GM18505 (cell line): ENCODE data around the gene KIF17.
A peak's percentile ranks its signal among the peaks of the same experiment; 100 is the strongest.

Experiments used
- ATAC-seq: cut with Tn5 transposase; IDR thresholded peaks from one replicate; pipeline ENCODE4 v1.9.1; 2021; ENCODE audit not compliant: unreplicated experiment
- POLR2A ChIP-seq: IDR thresholded peaks from 4 replicates; pipeline ENCODE4 v1.6.1; 2011; ENCODE audit warnings: borderline replicate concordance; ENCODE audit not compliant: insufficient read depth, insufficient read length; ENCODE audit errors: extremely low read depth

Gene KIF17

DNA sequence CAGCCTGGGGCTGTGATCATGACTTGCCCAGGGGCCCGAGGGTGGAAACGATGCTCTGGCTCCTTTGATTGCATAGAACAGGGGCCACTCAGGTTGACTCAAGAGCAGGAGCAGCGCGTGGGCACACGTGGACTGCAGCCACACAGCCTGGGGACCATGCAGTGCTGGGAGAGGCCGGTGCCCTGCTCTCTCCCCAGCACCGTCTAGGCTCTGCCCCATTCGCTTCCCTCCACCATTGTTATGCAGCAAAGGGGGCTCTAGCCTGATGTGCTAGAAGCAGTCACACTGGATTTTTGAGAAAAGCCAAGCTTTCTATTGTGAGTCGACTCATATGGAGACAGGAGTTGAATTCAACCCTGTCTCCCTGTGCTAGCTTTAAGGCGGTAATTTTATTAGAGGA lies 75.8 kb downstream of the KIF17 start:
- no peak for ATAC-seq
- TF ChIP-seq POLR2A: no peak

DNA sequence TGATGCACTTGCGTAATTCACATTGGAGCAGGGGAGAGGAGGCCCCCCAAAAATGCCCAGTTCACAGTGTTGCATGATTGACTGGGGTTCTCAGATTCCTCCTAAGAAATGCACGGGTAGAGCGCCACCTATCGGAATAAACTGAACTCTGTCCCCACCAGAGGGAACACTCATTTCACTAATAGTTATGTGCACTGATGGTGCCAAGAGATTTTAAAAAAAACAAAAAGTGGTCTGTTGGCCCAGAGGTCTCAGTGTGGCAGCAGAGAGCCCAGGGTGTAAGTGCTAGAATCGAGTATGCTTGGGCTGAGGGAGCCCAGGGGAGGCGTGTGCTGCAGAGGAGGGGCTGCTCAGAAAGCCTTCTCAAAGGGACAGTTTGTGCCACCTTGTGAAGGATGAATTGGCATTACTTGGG lies 77.6 kb downstream of the KIF17 start:
- ATAC-seq: no peak
- no peak for TF ChIP-seq POLR2A

DNA sequence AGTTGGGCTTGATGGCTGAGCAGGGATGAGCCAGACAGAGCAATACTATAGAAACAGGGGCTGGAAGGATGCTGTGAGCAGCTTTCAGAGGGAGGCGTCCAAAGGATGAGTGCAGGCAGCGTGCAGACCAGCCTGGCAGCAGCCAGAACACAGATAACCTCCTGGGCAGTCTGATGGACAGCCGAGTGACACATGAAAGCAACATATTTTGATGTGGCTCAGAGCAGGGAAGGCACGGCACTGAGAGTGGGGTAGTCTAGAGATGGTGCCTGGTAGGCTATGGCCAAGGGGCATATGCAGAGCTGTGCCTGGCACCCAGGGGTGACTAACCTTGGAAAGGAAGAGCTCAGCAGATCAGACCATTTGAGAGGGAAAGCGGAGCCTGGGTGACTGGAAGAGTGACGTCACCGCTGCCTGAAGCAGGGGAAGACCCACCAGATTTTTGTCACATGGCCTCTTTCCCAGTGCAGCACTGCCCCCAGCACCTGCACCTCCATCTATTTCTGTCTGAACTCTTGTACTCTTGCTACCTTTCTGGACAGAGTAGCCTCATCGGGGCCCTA lies 80.9 kb downstream of the KIF17 start:
- TF ChIP-seq POLR2A: no peak
- ATAC-seq: no peak

DNA sequence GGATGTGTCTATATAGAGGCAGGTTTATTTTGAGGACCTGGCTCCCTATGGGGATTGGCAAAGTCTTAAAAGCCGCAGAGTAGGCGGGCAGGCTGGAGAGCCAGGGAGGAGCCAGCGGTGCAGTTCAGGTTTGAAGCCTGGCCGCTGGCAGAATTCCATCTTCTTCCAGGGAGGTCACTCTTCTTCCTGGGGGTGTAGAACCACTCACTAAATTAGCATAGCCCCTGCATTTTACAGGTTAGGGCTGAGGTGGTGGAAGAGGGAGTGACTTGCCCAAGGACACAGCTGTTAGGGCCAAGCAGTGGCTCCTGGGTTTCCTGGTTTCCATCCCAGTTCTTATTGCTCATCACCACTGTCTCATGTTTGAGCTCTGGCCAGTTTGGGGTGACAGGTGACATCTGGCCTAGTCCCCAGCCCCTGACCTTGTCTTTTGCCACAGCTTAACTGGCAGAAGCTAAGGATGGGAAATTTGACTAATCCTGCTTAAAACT lies 83.2 kb downstream of the KIF17 start:
- no peak for ATAC-seq
- no peak for TF ChIP-seq POLR2A

DNA sequence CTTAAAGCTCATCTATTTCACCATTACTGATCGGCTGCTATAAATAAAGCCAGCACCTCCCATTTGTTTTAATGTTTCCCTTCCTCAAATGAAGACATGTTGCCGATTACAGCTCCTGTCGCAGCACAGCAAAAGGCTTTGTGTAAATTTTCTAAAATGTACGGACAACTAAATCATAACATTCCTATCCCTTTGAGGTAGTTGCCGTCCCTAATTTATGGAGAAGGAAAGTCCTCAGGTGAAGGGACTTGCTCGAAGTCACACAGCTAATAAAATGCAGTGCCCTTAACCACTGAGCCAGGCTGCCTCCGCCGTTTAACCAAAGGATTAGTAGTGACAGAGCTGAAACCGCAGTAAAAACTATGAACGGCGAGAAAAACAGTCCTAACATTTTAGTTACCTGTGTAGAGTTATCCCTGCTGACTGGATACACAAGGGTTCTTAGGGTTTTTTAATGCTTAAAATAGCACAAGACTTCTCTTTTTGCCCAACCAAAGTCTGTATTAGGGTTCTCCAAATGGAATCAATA lies 83.7 kb downstream of the KIF17 start:
- TF ChIP-seq POLR2A: no peak
- ATAC-seq: no peak

DNA sequence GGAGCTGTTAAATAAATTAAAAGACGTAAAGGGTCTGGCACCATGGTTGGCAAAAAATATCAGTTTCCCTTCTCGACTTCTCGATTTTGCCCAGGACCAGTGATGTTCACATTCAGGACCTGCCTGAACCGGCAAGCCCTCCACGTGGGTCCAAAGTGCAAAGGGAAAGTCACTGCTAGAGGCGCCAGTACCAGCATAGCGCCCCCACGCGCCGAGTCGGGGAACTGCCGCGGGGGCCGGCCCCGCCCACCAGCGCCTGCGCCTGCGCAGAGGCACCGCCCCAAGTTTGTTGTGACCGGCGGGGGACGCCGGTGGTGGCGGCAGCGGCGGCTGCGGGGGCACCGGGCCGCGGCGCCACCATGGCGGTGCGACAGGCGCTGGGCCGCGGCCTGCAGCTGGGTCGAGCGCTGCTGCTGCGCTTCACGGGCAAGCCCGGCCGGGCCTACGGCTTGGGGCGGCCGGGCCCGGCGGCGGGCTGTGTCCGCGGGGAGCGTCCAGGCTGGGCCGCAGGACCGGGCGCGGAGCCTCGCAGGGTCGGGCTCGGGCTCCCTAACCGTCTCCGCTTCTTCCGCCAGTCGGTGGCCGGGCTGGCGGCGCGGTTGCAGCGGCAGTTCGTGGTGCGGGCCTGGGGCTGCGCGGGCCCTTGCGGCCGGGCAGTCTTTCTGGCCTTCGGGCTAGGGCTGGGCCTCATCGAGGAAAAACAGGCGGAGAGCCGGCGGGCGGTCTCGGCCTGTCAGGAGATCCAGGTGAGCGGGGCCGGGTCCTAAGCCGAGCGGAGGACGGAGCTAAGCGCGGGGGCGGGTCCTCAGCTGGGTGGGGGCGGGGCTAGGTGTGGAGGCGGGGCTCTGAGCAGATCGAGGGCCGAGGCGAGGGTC lies 84.4 kb downstream of the KIF17 start, which contains the start of gene PINK1:
Gene PINK1 (plus strand): TSS at position 269 of the 875 bp plus-strand sequence. CDS start 91 bp downstream, at position 360.
- peak; percentile 52 for TF ChIP-seq POLR2A
- ATAC-seq: peak; percentile 73

DNA sequence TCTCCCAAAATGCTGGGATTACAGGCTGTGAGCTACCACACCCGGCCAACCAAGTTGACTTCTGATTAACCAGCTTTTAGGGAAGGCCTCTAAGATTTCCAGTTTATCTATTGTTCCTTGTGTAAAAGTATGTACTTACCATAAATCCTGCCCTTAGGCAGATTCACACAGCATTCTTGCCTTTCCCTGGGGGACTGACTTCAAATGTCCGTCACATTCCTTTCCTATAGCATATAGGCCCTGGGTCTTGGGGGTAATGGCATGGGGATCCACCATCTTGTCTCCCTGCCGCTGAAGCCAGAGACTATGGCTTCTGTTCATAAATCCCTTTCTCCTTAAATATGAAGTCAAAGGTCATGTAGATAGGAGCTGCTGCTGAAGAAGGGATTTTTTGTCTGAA lies 85.4 kb downstream of the KIF17 start:
- TF ChIP-seq POLR2A: no peak
- ATAC-seq: no peak

DNA sequence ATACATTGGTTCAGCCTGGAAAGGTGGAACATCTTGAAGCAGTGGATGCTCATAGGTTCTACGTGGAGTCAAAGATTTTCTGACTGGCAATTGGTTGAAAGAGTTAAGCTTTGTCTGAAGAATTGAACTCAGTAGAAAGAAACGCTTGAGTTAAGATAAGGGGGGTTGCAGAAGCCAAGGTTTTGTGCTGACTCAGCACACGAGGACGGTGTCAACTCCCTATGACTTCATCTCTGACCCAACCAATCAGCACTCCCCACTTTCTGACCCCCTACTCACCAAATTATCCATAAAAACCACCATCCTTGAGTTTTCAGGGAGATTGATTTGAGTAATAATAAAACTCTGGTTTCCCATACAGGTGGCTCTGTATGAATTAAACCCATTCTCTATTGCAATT lies 87.1 kb downstream of the KIF17 start:
- no peak for ATAC-seq
- no peak for TF ChIP-seq POLR2A

DNA sequence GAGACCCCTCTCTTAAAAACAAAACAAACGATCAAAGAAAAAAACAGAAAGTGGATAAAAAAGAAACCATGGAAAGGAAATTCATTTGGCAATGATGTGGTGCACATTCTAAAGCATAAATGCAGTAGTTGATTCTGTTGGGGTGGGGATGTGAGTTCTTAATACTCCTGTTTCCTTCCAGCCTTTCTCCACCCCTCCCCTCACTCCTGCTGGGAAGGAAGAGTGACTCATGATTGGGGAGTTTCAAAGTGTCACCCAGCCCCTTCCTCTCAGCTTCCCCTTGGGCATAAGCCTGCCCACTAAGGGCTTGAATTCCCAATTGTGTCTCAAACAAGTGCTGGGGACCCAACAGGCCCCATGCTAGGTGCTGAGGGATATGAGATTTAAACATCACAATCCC lies 91.3 kb downstream of the KIF17 start:
- no peak for TF ChIP-seq POLR2A
- no peak for ATAC-seq

DNA sequence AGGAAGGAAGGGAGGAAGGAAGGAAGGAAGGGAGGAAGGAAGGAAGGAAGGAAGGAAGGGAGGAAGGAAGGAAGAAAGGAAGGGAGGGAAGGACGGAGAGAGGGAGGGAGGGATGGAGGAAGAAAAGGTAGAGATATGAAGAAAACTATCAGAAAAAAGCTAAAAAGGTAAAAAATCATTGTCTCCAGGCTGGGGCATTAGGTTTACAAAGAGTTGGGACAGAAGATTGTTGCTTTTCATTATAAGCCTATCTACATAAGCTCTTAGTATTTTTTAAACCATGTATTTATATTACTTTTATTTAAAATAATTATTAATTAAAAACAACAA lies 91.7 kb downstream of the KIF17 start:
- no peak for ATAC-seq
- TF ChIP-seq POLR2A: no peak

DNA sequence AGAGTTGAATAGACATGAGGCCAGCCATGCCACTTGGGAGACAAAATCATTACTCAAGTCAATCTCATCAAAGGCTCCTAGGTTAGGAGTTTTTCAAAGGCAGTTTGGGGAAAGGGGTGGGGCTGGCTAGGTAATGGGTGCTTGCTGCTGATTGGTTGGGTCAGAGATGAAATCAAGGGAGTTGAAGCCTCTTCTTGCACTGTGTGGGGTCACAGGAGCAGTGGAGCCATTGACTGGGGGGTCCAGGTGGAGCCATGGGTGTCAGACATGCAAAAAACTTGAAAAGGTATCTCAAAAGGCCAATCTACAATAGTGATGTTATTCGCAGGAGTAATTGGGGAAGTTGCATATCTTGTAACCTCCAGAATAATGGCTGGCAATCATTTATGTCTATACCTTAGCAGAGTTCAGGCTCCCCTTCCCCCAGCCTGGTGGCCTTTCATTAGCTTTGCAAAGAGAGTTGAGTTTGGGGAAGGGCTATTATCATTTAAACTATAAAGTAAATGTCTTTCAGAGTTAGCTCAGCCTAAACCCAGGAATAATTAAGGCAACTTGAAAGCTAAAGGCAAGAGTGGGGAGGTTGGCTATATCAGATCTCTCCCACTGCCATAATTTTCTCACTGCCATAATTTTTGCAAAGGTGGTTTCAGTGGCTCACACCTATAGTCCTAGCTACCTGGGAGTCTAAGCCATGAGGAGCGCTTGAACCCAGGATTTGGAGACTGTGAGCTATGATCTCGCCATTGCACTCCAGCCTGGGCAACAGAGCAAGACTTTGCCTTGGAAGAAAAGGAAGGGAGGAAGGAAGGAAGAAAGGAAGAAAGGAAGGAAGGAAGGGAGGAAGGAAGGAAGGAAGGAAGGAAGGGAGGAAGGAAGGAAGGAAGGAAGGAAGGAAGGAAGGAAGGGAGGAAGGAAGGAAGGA lies 92.4 kb downstream of the KIF17 start:
- ATAC-seq: no peak
- TF ChIP-seq POLR2A: no peak

DNA sequence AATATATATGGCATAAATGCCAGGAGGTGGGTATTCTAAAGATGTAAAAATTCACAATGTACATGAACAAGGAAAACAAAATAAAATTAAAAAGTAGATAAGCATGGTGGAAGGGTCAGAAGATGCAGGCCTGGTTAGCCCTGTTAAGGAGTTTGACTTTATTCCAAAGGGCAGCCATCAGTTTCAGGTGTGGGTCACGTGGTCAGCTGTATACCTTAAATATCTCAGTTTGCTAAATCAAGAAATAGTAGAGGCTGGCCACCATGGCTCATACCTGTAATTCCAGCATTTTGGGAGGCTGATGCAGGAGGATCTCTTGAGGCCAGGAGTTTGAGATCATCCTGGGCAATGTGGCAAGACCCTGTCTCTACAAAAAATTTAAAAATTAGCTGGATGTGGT lies 93.1 kb downstream of the KIF17 start:
- no peak for TF ChIP-seq POLR2A
- no peak for ATAC-seq

DNA sequence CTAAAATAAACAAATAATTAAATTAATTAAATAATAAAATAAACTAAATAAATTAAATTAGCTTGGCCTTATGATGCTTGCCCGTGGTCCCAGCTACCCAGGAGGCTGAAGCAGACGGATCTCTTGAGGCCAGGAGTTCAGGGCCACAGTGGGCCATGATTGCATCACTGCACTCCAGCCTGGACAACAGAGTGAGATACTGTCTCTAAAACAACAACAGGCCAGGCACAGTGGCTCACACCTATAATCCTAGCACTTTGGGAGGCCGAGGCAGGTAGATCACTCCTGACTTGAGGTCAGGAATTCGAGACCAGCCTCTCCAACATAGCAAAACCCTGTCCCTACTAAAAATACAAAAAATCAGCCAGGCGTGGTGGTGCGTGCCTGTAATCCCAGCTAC lies 96.8 kb downstream of the KIF17 start:
- no peak for ATAC-seq
- TF ChIP-seq POLR2A: no peak

DNA sequence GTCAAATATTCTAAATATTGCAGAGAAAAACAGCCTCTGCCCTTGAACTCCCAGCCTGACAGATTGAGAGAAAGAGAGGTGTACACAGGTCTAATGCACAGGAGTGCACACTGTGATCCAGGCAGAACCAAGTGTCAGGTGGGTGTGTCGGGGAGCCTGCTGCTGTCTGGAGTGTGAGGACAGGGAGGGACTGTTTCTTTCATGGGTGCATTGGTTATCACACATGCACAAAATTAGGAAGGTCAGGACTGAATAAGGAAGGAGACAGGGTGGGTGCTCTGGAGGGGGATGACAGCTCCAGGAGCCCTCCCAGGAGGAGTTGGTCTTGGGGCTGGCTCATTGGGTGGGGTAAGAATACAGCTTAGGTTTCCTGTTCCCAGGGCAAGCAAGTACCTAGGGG lies 97.8 kb downstream of the KIF17 start:
- no peak for ATAC-seq

DNA sequence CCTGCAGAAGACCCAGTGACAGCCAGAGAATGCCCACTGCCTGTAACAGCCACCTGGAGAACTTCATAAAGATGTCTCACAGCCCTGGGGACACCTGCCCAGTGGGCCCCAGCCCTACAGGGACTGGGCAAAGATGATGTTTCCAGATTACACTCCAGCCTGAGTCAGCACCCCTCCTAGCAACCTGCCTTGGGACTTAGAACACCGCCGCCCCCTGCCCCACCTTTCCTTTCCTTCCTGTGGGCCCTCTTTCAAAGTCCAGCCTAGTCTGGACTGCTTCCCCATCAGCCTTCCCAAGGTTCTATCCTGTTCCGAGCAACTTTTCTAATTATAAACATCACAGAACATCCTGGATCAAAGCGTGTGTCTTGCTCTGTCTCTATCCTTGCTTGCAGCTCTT lies 99.3 kb downstream of the KIF17 start:
- no peak for ATAC-seq
- no peak for TF ChIP-seq POLR2A

More for the DNA sequence above, 97.8 kb downstream of the KIF17 start:
- TF ChIP-seq POLR2A: no peak
